ENCODE data around the gene CDC16.

The CDC16 gene

DNA sequence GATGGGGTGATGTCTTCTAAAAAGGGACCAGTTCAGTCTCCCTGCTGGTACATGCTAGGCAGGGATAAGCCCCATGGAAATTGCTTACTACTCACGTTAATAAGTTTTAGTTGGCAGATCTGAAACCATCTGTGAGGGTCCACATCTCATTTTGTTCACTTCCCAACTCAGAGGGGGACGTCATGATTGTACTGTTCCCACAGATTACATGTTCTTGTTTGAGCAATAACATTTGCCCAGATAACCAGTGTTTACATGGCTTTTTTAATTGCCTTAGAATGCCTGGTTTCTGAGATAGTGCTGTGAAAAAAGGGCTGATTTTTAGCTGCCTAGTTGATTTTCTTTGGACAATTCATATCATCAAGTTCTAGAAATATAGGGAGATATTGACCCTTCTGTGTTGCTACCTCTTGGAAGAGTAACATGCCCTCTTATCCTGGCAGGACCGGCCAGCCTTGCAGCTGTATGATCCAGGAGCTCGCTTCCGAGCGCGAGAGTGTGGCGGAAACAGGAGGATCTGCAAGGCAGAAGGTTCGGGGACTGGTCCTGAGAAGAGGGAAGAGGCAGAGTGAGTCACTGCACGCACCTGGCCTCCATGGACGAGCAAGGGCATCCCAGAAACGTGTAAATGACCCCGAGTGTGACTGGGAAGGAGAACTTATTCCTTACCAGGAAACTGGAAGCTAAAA, 69.8 kb downstream of the CDC16 start:
- no peak for DNase-seq

DNA sequence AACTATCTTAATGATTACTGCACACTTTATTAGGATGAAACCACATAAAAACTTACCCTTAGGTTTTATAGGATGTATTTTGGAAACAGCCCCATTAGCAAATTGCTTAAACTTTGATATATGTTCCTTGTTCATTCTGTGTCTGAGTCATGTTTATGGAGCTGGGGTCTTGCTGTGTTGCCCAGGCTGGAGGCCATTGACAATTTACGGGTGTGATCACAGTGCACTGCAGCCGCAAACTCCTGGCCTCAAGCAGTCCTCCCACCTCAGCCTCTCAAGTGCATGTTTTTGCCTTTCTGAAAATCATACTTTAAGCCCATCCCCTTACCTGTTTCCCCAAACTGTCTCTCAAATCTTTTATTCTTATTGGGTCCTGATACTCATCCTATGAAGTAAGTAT, 74.4 kb downstream of the CDC16 start:
- DNase-seq = no peak

DNA sequence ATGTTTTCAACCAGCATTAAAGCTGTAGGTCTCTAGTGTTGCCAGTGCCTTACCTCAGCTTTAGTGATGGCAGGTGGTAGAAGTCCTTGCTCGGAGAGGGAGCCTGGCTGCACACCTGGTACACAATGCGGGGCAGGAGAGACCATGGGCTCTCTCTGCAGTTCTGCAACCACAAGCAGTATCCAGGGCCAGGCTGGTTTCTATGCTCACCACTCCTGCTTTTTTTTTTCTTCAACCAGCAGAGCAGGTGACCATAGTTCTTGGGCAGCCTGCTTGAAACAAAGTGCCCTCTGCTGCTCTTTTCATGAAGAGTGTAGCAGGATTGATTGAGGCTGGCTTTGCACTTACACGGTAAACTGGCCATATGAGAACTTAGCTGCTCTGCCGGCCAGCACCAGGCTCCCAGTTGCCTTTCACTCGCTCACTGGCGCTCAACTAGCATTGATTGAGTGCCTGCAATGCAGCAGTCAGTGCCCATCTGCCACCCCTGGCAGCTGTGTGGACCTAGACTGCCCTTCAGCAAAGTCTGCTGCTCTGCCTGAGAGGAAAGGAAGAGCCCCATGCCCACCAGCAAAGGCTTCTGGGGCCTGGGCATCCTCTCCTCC, 75.2 kb downstream of the CDC16 start:
- peak; percentile 16 for DNase-seq

GRCh38 chr13:114310956-114311355, 76.3 kb downstream of the CDC16 start:
- DNase-seq = no peak

DNA sequence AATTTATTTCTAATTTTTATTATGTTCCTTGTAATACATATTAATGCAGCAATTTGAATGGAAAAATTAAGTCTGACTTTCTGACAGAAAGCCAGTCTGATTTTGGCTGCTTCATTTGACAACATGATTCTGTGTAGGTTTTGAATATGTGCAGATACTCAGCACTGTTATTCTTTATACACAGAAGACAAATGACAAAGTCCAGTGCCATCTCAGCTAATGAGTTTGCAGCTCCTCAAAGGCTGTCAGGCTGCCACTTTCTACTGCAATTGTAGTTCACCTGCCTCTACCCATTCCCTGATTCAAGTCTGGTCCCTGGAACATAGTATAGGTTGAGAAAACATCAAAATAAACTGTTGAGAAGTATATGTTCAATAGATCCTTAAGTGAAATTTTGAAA, 76.7 kb downstream of the CDC16 start:
- DNase-seq = no peak

- DNase-seq = no peak
Observed at GRCh38 chr13:114311908-114312307, 77.2 kb downstream of the CDC16 start.

- DNase-seq = no peak
Observed at GRCh38 chr13:114313061-114313860, 78.6 kb downstream of the CDC16 start.

DNA sequence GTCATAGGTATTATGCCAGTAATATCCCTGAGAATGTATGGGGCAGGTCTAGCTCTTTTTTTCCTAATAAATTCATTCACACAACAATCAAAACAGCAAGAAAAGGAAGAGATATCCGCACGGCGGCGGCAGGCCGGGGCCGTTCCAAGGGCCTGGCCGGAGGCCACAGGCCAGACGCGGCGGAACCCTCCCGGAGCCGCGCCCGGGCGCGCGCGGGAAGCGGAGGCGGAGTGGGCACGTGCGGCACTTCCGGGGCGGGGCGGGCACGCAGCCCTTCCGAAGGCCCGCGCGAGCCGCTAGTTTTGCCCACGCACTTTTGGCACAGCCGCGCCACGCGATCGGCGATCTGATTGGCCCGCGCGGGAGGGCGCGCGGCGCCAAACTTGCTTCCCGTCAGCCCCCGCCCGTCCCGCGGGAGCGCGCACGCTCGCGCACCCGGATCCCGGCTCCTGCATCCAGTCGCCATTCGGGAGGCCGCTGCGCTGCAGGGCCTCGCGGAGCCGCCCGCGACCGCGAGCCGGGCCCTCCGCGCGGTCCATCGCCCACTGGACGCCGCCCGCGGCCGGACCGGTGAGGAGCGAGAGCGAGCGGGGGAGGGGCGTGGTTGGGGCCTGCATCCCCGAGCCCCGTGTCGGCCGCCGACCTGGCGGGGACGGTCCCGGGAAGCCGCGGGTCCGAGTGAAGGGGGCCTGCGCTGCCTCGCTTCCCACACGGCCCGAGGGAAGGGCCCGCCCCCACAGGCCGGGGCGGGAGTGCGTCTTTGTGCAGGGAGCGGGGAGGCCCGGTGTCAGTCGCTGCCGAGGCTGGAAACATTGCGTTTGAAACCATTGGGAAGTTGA, 79.6 kb downstream of the CDC16 start, which contains the start of gene CHAMP1:
Gene CHAMP1, plus strand, starts transcription at position 430 of the 839 bp plus-strand sequence. CDS start 9,340 bp downstream, outside the sequence.
- DNase-seq = peak; percentile 36

DNA sequence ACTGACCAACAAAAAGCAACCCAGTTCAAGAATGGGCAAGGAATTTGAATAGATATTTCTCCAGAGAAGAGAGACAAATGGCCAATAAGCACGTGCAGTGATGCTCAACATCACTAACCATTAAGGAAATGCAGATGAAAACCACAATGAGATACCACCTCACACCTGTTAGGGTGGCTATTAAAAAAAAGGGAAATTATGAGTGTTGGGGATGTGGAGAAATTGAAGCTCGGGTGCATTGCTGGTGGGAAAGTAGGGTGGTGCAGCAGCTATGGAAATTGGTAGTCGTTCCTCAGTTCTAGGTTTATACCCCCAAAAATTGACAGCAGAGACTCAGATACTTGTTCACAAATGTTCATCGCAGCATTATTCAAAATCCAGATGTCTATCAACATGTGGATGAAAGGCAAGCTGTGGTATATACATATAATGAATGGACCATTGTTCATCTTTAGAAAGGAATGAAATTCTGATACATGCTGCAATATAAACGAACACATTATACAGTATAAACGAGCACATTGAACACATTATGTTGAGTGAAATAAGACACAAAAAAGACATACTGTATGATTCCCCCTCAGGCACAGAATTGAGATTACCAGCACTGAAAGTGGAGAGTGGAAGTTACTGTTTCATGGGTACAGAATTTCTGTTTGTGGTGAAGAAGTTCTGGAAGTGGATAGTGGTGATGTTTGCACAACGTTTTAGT, 80.5 kb downstream of the CDC16 start:
- no peak for DNase-seq

- DNase-seq = no peak
Observed at GRCh38 chr13:114318624-114319023, 83.9 kb downstream of the CDC16 start.

DNA sequence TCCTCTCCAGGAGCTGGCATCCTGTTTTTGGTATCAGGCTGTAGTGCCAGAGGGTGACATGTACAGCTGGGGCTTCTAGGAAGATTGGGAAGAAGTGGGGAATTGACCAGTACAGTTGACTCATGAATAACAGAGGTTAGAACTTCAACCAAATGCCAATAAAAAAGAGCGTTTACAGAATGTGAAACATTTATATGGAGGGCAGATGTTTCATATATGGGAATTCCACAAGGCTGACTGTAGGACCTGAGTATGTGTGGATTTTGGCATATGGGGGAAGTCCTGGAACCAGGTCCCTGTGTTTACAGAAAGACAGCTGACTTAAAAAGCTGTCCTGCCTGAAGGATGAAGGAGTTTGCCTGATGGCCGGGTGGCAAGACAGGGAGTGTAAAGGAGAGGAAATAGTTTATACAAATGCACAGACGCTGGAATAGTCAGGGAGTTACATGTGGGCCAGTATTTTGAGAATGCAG, 84.8 kb downstream of the CDC16 start:
- DNase-seq = no peak

DNA sequence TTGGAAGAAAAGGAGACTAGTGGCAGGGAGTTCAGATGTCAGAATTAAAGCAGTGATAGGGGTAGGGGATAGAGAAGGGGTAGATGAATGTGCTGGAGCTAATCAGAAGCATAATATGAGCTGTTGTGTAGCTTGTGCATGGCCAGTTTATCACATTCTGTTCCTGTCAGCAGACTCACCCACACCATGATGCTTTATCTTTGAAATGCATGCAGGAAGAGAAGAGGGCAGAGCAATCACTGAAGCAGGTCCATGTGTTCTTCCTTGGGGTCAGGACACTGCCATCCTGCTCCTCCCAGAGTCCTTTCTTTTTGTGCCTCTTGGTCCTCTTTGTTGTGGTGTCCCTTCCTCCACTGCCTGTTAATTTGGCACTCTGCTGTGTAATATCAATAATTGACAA, 85.4 kb downstream of the CDC16 start:
- DNase-seq = no peak

GRCh38 chr13:114321256-114321655, 86.6 kb downstream of the CDC16 start:
- no peak for DNase-seq

Data from NCI-H524 treated with DMSO at 0.1 percent for 48 hours (cell line).